ENCODE data around the gene E2F3. TPM values are rescaled to one million over a fixed set of nuclear protein-coding genes. Genes with fewer than 3 reads are reported as not detected.
"Not testable (repeated sequence)": the region's sequence is repeated elsewhere in the genome, so short reads cannot be mapped to it uniquely, and the experiment has no call there.

Gene E2F3
- total RNA-seq, 8 experiments from 2014 or later, result 6.1 to 24.3 (median 8.3) TPM

- in situ Hi-C loops (cut with MboI; ENCODE audit: low pct_unique_long_range_greater_than_20kb in 2 of 9, low sequenced_read_pairs in 9 of 9, unreplicated experiment in 9 of 9), result no loop called here
Measured at GRCh38 chr6:20481281-20481680, 79.6 kb downstream of the E2F3 start.

GRCh38 chr6:20483887-20484497, 82.3 kb downstream of the E2F3 start:
- Histone ChIP-seq H3K4me3 (no peak overlapping the region), H3K27ac (no peak overlapping the region), H3K4me1 (replicated peaks in 1 of 2) (no peaks in the 10 kb centered on the region)
- ATAC-seq (replicated peaks in 6 of 8), result no peak
- in situ Hi-C loops (cut with MboI; ENCODE audit: low pct_unique_long_range_greater_than_20kb in 2 of 9, low sequenced_read_pairs in 9 of 9, unreplicated experiment in 9 of 9), result no loop called here
- WGBS, 10 experiments, result 59 to 95% (median 80%) methylated on average over 2 to 5 of the region's 5 CpGs; no CpG with 5 or more reads in 1 of the 10 experiments

More at GRCh38 chr6:20481281-20481680, 79.6 kb downstream of the E2F3 start:
- Histone ChIP-seq H3K4me1 (replicated peaks in 1 of 2) (no peaks in the 10 kb centered on the region), H3K27ac (no peak overlapping the region), H3K4me3 (no peak overlapping the region)
- ATAC-seq (replicated peaks in 6 of 8), result no peak
- 63 to 88% (median 75%) methylated on average over 1 to 7 of the region's 8 CpGs for WGBS, 10 experiments

- Histone ChIP-seq H3K4me3 (no peak overlapping the region), H3K4me1 (replicated peaks in 1 of 2) (no peaks in the 10 kb centered on the region), H3K27ac (no peak overlapping the region)
- no peak for ATAC-seq (replicated peaks in 6 of 8)
- WGBS, 10 experiments, result 83 to 100% (median 93%) methylated on average over 1 to 4 of the region's 4 CpGs; no CpG with 5 or more reads in 1 of the 10 experiments
- in situ Hi-C loops (cut with MboI; ENCODE audit: low pct_unique_long_range_greater_than_20kb in 2 of 9, low sequenced_read_pairs in 9 of 9, unreplicated experiment in 9 of 9), result no loop called here
Measured at GRCh38 chr6:20486641-20487040, 85.0 kb downstream of the E2F3 start.

GRCh38 chr6:20487669-20488375, 86.1 kb downstream of the E2F3 start:
- no peak for ATAC-seq (replicated peaks in 6 of 8)
- H3K4me1 ChIP-seq (replicated peaks in 1 of 2), result no peaks in the 10 kb centered on the region
- no peak overlapping the region for H3K27ac ChIP-seq
- H3K4me3 ChIP-seq, result no peak overlapping the region
- in situ Hi-C loops (cut with MboI; ENCODE audit: low pct_unique_long_range_greater_than_20kb in 2 of 9, low sequenced_read_pairs in 9 of 9, unreplicated experiment in 9 of 9), result no loop called here
- WGBS, 10 experiments, result 84 to 100% (median 100%) methylated on average over 1 to 6 of the region's 6 CpGs; no CpG with 5 or more reads in 3 of the 10 experiments

DNA sequence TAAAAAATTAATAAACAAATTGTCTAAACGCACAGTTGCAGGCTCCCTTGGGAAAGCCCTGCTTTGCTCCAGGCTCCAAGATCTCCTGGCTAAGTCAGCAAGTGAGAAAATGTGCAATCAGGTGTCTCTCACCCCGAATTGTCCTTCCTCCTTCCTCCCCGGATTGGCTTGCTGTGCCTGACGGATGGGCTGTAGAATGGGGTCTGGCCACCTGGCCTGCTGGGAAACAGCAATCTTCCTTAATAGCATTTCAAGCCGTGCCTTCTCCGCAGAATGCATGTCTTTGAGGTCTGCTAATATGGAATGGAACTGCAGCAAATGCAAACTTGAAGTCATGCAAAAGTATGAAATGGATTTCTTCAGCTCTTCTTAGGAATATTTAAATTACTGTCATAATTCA, 88.9 kb downstream of the E2F3 start:
- H3K4me1 ChIP-seq (replicated peaks in 1 of 2), result no peaks in the 10 kb centered on the region
- no peak overlapping the region for H3K27ac ChIP-seq
- WGBS, 10 experiments, result 33 to 100% (median 100%) methylated on average over 1 to 4 of the region's 6 CpGs; no CpG with 5 or more reads in 3 of the 10 experiments
- peak in 1 of 8 experiments; percentile 12 for ATAC-seq (replicated peaks in 6 of 8)
- in situ Hi-C loops (cut with MboI; ENCODE audit: low pct_unique_long_range_greater_than_20kb in 2 of 9, low sequenced_read_pairs in 9 of 9, unreplicated experiment in 9 of 9), result no loop called here
- no peak overlapping the region for H3K4me3 ChIP-seq

DNA sequence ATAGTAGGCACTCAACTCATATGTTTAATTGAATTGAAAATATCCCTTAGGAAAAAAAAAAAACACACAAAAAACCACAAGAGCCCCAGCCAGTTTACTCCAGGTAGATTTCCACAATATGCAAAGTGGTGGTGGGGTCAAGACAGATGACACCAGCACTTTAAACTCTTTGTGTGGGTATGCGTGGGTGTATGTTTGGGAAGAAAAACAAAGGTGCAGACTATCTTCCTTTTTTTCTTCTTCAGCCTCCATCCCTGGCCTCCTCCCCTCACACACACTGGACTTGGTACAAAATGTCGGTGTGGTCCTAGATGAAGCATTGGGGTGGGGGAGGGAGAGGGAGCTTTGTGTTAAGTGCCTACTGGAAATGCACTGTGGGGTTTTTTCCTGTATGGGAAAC, 90.4 kb downstream of the E2F3 start:
- in situ Hi-C loops (cut with MboI; ENCODE audit: low pct_unique_long_range_greater_than_20kb in 2 of 9, low sequenced_read_pairs in 9 of 9, unreplicated experiment in 9 of 9), result no loop called here
- Histone ChIP-seq H3K4me3 (no peak overlapping the region), H3K4me1 (replicated peaks in 1 of 2) (no peaks in the 10 kb centered on the region), H3K27ac (no peak overlapping the region)
- no peak for ATAC-seq (replicated peaks in 6 of 8)
- 71 to 100% (median 92%) methylated on average over 1 of the region's 2 CpGs; no CpG with 5 or more reads in 6 of the 10 experiments for WGBS, 10 experiments

DNA sequence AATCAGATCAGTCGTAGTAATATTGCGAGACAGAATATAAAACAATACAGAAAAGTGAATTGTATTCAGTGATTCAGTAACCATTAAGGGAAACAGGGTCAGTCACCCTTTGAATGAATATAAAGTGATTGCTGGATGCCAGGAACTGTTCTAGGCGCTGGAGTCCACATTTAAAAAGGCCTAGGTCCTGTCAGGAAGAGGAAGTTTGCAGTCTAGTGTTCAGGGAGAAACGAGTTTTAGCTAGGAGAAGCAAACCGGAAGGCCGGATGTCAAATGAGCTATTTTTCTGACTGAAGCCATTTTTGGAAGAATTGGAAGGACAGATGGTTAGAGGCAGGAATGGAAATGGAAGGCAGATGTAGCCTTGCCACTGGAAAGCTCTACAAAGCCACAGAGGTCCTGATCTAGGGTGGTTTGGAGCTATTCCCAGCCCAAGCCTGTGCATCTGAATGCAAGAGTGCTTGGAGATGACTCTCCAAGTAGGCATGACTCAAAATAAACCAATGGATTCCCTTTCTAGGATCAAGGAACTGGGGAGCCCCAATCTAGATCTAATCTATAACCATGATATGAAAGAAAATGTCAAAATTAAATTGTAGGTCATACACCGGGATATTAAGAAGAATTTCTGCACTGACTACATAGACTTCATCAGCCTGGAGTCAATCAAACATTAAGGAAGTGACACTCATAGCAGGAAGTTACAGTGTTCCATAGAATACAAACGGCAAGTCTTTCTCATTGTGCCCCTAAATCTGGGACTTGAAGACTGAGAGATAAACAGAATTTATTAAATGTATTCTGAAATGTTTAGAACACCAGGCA, 95.7 kb downstream of the E2F3 start:
- in situ Hi-C loops (cut with MboI; ENCODE audit: low pct_unique_long_range_greater_than_20kb in 2 of 9, low sequenced_read_pairs in 9 of 9, unreplicated experiment in 9 of 9), result no loop called here

GRCh38 chr6:20498041-20498385, 96.3 kb downstream of the E2F3 start:
- no peak for ATAC-seq (replicated peaks in 6 of 8)
- no peak overlapping the region for H3K4me3 ChIP-seq
- no peak overlapping the region for H3K27ac ChIP-seq
- no peaks in the 10 kb centered on the region for H3K4me1 ChIP-seq (replicated peaks in 1 of 2)
- WGBS, 10 experiments, result 75 to 100% (median 100%) methylated on average over 1 to 2 of the region's 2 CpGs; no CpG with 5 or more reads in 3 of the 10 experiments
- in situ Hi-C loops (cut with MboI; ENCODE audit: low pct_unique_long_range_greater_than_20kb in 2 of 9, low sequenced_read_pairs in 9 of 9, unreplicated experiment in 9 of 9), result no loop called here

More for the DNA sequence above, 95.7 kb downstream of the E2F3 start:
- Histone ChIP-seq H3K4me1 (replicated peaks in 1 of 2) (no peaks in the 10 kb centered on the region), H3K27ac (no peak overlapping the region), H3K4me3 (no peak overlapping the region)
- peak in 2 of 8 experiments; percentile 45 to 46 for ATAC-seq (replicated peaks in 6 of 8)
- WGBS, 10 experiments, result 25 to 100% (median 91%) methylated on average over 1 to 5 of the region's 8 CpGs

DNA sequence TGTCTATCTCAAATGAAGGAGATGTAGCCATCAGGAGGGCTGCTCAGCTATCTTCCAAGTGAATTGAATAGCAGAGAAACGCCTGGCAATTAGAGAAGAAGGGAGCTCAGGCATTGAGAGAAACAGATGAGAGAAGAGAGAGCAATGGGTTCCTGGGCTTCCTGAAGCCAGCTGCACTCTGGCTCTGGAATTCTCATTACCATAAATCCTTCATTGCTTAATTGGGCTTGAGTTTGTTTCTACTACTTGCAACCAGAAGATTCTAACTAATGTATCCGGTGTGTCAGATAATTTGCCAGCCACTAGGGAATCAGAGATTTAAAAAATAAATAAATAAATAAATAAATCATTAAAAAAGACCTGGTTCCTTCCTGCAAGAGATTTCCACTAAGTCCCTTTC, 107.5 kb downstream of the E2F3 start:
- Histone ChIP-seq H3K27ac (no peak overlapping the region), H3K4me3 (no peak overlapping the region), H3K4me1 (replicated peaks in 1 of 2) (no peaks in the 10 kb centered on the region)
- in situ Hi-C loops (cut with MboI; ENCODE audit: low pct_unique_long_range_greater_than_20kb in 2 of 9, low sequenced_read_pairs in 9 of 9, unreplicated experiment in 9 of 9), result loop anchor here in 1 of 9 experiments (25.0 kb wide), 1 partner anchor 222 kb away; no protein-coding TSS in a partner anchor
- ATAC-seq (replicated peaks in 6 of 8), result peak in 2 of 8 experiments; percentile 17 to 23
- 0 to 60% (median 32%) methylated on average over 1 to 2 of the region's 2 CpGs for WGBS, 10 experiments

GRCh38 chr6:20511852-20512251, 110.2 kb downstream of the E2F3 start:
- H3K4me1 ChIP-seq (replicated peaks in 1 of 2), result no peaks in the 10 kb centered on the region
- no peak overlapping the region for H3K27ac ChIP-seq
- no peak overlapping the region for H3K4me3 ChIP-seq
- ATAC-seq (replicated peaks in 6 of 8), result no peak
- 48 to 100% (median 75%) methylated on average over 1 to 2 of the region's 2 CpGs; no CpG with 5 or more reads in 5 of the 10 experiments for WGBS, 10 experiments
- in situ Hi-C loops (cut with MboI; ENCODE audit: low pct_unique_long_range_greater_than_20kb in 2 of 9, low sequenced_read_pairs in 9 of 9, unreplicated experiment in 9 of 9), result loop anchor here in 2 of 9 experiments (10.0 to 25.0 kb wide), 2 partner anchors 97 to 225 kb away; no protein-coding TSS in a partner anchor

DNA sequence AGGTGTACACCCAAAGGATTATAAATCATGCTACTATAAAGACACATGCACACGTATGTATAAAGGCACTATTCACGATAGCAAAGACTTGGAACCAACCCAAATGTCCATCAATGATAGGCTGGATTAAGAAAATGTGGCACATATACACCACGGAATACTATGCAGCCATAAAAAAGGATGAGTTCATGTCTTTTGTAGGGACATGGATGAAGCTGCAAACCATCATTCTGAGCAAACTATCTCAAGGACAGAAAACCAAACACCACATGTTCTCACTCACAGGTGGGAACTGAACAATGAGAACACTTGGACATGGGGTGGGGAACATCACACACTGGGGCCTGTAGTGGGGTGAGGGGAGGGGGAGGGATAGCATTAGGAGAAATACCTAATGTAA, 123.5 kb downstream of the E2F3 start:
- in situ Hi-C loops (cut with MboI; ENCODE audit: low pct_unique_long_range_greater_than_20kb in 2 of 9, low sequenced_read_pairs in 9 of 9, unreplicated experiment in 9 of 9), result loop anchor here in 6 of 9 experiments (5.0 to 25.0 kb wide), 5 partner anchors 120 to 438 kb away; partner anchors contain the start of gene E2F3 (in 1 of the 6)
- WGBS, 10 experiments, result 0 to 100% (median 40%) methylated on average over 1 to 3 of the region's 3 CpGs; no CpG with 5 or more reads in 5 of the 10 experiments
- not testable (repeated sequence) for ATAC-seq (replicated peaks in 6 of 8); H3K4me3 ChIP-seq; H3K27ac ChIP-seq; H3K4me1 ChIP-seq (replicated peaks in 1 of 2)

DNA sequence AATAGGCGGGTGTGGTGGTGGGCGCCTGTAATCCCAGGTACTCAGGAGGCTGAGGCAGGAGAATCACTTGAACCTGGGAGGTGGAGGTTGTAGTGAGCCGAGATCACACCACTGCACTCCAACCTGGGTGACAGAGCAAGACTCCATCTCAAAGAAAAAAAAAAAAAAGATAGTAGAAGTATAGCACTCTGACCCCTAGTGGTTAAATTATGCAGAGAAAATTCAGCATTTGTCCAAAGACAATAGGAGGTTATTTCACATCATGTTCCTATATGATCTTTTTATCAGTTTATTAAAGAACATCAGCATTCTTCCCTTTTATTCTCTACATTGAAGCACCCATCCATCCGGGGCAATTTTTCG, 127.4 kb downstream of the E2F3 start:
- H3K4me1 ChIP-seq (replicated peaks in 1 of 2); H3K27ac ChIP-seq; H3K4me3 ChIP-seq: not testable (repeated sequence)
- peak in 4 of 8 experiments; percentile 31 to 73 (median 68) for ATAC-seq (replicated peaks in 6 of 8)
- WGBS, 10 experiments, result 0 to 73% (median 16%) methylated on average over 1 to 5 of the region's 5 CpGs; no CpG with 5 or more reads in 1 of the 10 experiments
- in situ Hi-C loops (cut with MboI; ENCODE audit: low pct_unique_long_range_greater_than_20kb in 2 of 9, low sequenced_read_pairs in 9 of 9, unreplicated experiment in 9 of 9), result loop anchor here in 6 of 9 experiments (5.0 to 25.0 kb wide), 5 partner anchors 124 to 442 kb away; partner anchors contain the start of gene E2F3 (in 1 of the 6)
